Ishikawa (cell line): ENCODE data around the gene CDC20.

Experiments used
- CEBPB ChIP-seq: IDR thresholded peaks from 2 replicates; pipeline ENCODE4 v1.6.1; 2012
- EP300 ChIP-seq: IDR thresholded peaks from 2 replicates; pipeline ENCODE4 v1.6.1; 2012; ENCODE audit warnings: borderline replicate concordance
- NFIC ChIP-seq: IDR thresholded peaks from 2 replicates; pipeline ENCODE4 v1.6.1; 2012
- RAD21 ChIP-seq: IDR thresholded peaks from 2 replicates; pipeline ENCODE4 v1.6.1; 2012; ENCODE audit warnings: low read depth
- TAF1 ChIP-seq: IDR thresholded peaks from 2 replicates; pipeline ENCODE4 v1.6.1; 2012; ENCODE audit warnings: low read depth, mild to moderate bottlenecking
- TCF12 ChIP-seq: IDR thresholded peaks from 2 replicates; pipeline ENCODE4 v1.6.1; 2012; ENCODE audit warnings: low read depth
- TEAD4 ChIP-seq: IDR thresholded peaks from 2 replicates; pipeline ENCODE4 v1.6.1; 2012
- ZBTB7A ChIP-seq: IDR thresholded peaks from 2 replicates; pipeline ENCODE4 v1.6.1; 2012; ENCODE audit warnings: low read depth
- TF ChIP-seq, protein P1 (sequence below): IDR thresholded peaks from 2 replicates; pipeline ENCODE4 v1.6.1; 2012; ENCODE audit warnings: low read depth, mild to moderate bottlenecking
- TF ChIP-seq, protein P2 (sequence below): IDR thresholded peaks from 2 replicates; pipeline ENCODE4 v1.6.1; 2012

DNA sequence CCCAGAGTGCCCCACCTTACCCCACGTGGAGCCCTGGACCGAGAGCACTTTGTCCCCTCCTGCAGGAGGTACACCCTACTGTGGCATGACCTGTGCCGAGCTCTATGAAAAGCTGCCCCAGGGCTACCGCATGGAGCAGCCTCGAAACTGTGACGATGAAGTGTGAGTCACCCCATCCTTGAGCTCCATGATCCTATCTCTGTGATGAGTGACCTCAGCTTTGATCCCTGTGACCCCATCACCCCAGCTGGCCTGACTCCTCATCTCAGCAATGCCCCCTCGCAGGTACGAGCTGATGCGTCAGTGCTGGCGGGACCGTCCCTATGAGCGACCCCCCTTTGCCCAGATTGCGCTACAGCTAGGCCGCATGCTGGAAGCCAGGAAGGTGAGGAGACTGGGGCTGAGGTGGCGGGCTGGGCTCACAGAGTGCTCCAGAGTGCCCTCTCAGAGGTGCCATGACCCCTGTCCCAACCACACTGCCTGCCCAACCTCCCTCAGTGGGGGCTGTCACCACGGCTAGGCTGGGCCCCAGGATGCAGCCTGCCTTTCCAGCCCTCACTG lies 37.4 kb upstream of the CDC20 start:
- TF ChIP-seq ZBTB7A (no peak), RAD21 (no peak), TEAD4 (no peak), CEBPB (no peak), EP300 (no peak), TAF1 (no peak), TCF12 (no peak), NFIC (no peak)
- TF ChIP-seq, protein P1, sequence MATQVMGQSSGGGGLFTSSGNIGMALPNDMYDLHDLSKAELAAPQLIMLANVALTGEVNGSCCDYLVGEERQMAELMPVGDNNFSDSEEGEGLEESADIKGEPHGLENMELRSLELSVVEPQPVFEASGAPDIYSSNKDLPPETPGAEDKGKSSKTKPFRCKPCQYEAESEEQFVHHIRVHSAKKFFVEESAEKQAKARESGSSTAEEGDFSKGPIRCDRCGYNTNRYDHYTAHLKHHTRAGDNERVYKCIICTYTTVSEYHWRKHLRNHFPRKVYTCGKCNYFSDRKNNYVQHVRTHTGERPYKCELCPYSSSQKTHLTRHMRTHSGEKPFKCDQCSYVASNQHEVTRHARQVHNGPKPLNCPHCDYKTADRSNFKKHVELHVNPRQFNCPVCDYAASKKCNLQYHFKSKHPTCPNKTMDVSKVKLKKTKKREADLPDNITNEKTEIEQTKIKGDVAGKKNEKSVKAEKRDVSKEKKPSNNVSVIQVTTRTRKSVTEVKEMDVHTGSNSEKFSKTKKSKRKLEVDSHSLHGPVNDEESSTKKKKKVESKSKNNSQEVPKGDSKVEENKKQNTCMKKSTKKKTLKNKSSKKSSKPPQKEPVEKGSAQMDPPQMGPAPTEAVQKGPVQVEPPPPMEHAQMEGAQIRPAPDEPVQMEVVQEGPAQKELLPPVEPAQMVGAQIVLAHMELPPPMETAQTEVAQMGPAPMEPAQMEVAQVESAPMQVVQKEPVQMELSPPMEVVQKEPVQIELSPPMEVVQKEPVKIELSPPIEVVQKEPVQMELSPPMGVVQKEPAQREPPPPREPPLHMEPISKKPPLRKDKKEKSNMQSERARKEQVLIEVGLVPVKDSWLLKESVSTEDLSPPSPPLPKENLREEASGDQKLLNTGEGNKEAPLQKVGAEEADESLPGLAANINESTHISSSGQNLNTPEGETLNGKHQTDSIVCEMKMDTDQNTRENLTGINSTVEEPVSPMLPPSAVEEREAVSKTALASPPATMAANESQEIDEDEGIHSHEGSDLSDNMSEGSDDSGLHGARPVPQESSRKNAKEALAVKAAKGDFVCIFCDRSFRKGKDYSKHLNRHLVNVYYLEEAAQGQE: no peak
- TF ChIP-seq, protein P2, sequence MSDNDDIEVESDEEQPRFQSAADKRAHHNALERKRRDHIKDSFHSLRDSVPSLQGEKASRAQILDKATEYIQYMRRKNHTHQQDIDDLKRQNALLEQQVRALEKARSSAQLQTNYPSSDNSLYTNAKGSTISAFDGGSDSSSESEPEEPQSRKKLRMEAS: no peak
